WTC11 (cell line): Measurements from ENCODE around the gene WFS1. TPM values are rescaled to one million over a fixed set of nuclear protein-coding genes. Genes with fewer than 3 reads are reported as not detected.
A peak's percentile ranks its signal among the peaks of the same experiment; 100 is the strongest.

Source experiments
- ATAC-seq: fragments of 200-7000 bp; cut with Tn5 transposase; 2 replicates; pipeline ENCODE4 v1.10.0; 2021; ENCODE audit warnings: mild to moderate bottlenecking, moderate library complexity
- CTCF ChIA-PET: fragments of 300-600 bp; sonication (Branson Sonifier 250); formaldehyde crosslinking; loops from one replicate; lab custom pipeline; 2021; ENCODE audit warnings: antibody characterized with exemption; lab: Charles Lee
- POLR2A ChIA-PET: fragments of 350-600 bp; sonication (Branson Sonifier 250); formaldehyde crosslinking; loops from one replicate; lab custom pipeline; 2021; ENCODE audit warnings: antibody characterized with exemption; lab: Charles Lee
- DNase-seq: peaks from one replicate; pipeline ENCODE4 v3.0.0; 2021; ENCODE audit warnings: low spot score
- H3K27ac Mint-ChIP-seq: 2 replicates; pipeline ENCODE4 v1.8.0; 2021; ENCODE audit warnings: mixed read lengths
- H3K27me3 Mint-ChIP-seq: 2 replicates; pipeline ENCODE4 v1.8.0; 2021; ENCODE audit warnings: low read depth, mild to moderate bottlenecking, moderate library complexity, mixed read lengths
- H3K36me3 Mint-ChIP-seq: 2 replicates; pipeline ENCODE4 v1.8.0; 2021; ENCODE audit warnings: mixed read lengths
- H3K4me1 Mint-ChIP-seq: 2 replicates; pipeline ENCODE4 v1.8.0; 2022; ENCODE audit warnings: mixed read lengths
- H3K4me3 Mint-ChIP-seq: 2 replicates; pipeline ENCODE4 v1.8.0; 2021; ENCODE audit warnings: mild to moderate bottlenecking, moderate library complexity, mixed read lengths
- H3K9me3 Mint-ChIP-seq: 2 replicates; pipeline ENCODE4 v1.8.0; 2021; ENCODE audit warnings: mixed read lengths
- EMX1 ChIP-seq: fragments of 250-450 bp; sonication (Bioruptor Pico); IDR thresholded peaks from 2 replicates; pipeline ENCODE4 v1.8.0; 2021; ENCODE audit warnings: mild to moderate bottlenecking
- ESRRA ChIP-seq: sonication (generic); formaldehyde crosslinking; IDR thresholded peaks from 2 replicates; pipeline ENCODE4 v1.8.1; 2022; ENCODE audit warnings: mild to moderate bottlenecking, missing genetic modification reagents, borderline replicate concordance
- GTF2I ChIP-seq: fragments of 250-450 bp; sonication (Bioruptor Pico); conservative IDR thresholded peaks from 2 replicates; pipeline ENCODE4 v1.4.0; 2021; ENCODE audit warnings: mild to moderate bottlenecking
- KAT7 ChIP-seq: sonication (generic); formaldehyde crosslinking; IDR thresholded peaks from 2 replicates; pipeline ENCODE4 v1.8.1; 2023; ENCODE audit warnings: missing genetic modification reagents, mild to moderate bottlenecking, borderline replicate concordance
- NR1H2 ChIP-seq: sonication (generic); formaldehyde crosslinking; IDR thresholded peaks from 2 replicates; pipeline ENCODE4 v1.9.0; 2021; ENCODE audit warnings: mild to moderate bottlenecking, moderate library complexity, missing genetic modification reagents
- SMAD4 ChIP-seq: sonication (generic); formaldehyde crosslinking; IDR thresholded peaks from 2 replicates; pipeline ENCODE4 v1.8.0; 2022; ENCODE audit warnings: mild to moderate bottlenecking, missing genetic modification reagents
- TCF7 ChIP-seq: sonication (generic); formaldehyde crosslinking; IDR thresholded peaks from 2 replicates; pipeline ENCODE4 v1.8.0; 2022; ENCODE audit warnings: mild to moderate bottlenecking, low read depth, missing genetic modification reagents, moderate library complexity
- ZNF263 ChIP-seq: sonication (generic); formaldehyde crosslinking; IDR thresholded peaks from 2 replicates; pipeline ENCODE4 v1.8.1; 2022; ENCODE audit warnings: low read depth, mild to moderate bottlenecking, moderate library complexity, missing genetic modification reagents
- ZNF423 ChIP-seq: fragments of 250-450 bp; sonication (Bioruptor Pico); IDR thresholded peaks from 2 replicates; pipeline ENCODE4 v2.1.2; 2022; ENCODE audit warnings: mild to moderate bottlenecking, moderate library complexity
- ZNF671 ChIP-seq: fragments of 250-450 bp; sonication (Bioruptor Pico); IDR thresholded peaks from 2 replicates; pipeline ENCODE4 v1.8.0; 2021; ENCODE audit warnings: mild to moderate bottlenecking
- total RNA-seq: library from RNA; stranded (reverse); gene quantifications from 3 replicates; pipeline ENCODE4 v1.2.3, GENCODE V29; 2021
- TF ChIP-seq, protein P1 (sequence below): sonication (generic); formaldehyde crosslinking; IDR thresholded peaks from 2 replicates; pipeline ENCODE4 v1.8.0; 2022; ENCODE audit warnings: mild to moderate bottlenecking, missing genetic modification reagents
- TF ChIP-seq, protein P2 (sequence below): sonication (generic); formaldehyde crosslinking; IDR thresholded peaks from 2 replicates; pipeline ENCODE4 v1.8.0; 2023; ENCODE audit warnings: missing genetic modification reagents, mild to moderate bottlenecking, borderline replicate concordance
- TF ChIP-seq, protein P3 (sequence below): fragments of 250-450 bp; sonication (Bioruptor Pico); IDR thresholded peaks from 2 replicates; pipeline ENCODE4 v1.9.0; 2021; ENCODE audit warnings: mild to moderate bottlenecking
- TF ChIP-seq, protein P4 (sequence below): fragments of 250-450 bp; sonication (Bioruptor Pico); IDR thresholded peaks from 2 replicates; pipeline ENCODE4 v1.9.0; 2021; ENCODE audit warnings: mild to moderate bottlenecking
- TF ChIP-seq, protein P5 (sequence below): sonication (generic); formaldehyde crosslinking; IDR thresholded peaks from 2 replicates; pipeline ENCODE4 v1.8.1; 2022; ENCODE audit warnings: missing genetic modification reagents, borderline replicate concordance
- TF ChIP-seq, protein P6 (sequence below): sonication (generic); formaldehyde crosslinking; conservative IDR thresholded peaks from 2 replicates; pipeline ENCODE4 v1.8.1; 2023; ENCODE audit warnings: mild to moderate bottlenecking, low read depth, missing genetic modification reagents, moderate library complexity
- TF ChIP-seq, protein P7 (sequence below): fragments of 250-450 bp; sonication (Bioruptor Pico); IDR thresholded peaks from 2 replicates; pipeline ENCODE4 v1.8.0; 2021; ENCODE audit warnings: mild to moderate bottlenecking
- TF ChIP-seq, protein P8 (sequence below): fragments of 250-450 bp; sonication (Bioruptor Pico); IDR thresholded peaks from 2 replicates; pipeline ENCODE4 v1.9.0; 2021; ENCODE audit warnings: mild to moderate bottlenecking, borderline replicate concordance

WFS1 gene
- total RNA-seq, 1 experiment from 2014 or later = 34.7 TPM

DNA sequence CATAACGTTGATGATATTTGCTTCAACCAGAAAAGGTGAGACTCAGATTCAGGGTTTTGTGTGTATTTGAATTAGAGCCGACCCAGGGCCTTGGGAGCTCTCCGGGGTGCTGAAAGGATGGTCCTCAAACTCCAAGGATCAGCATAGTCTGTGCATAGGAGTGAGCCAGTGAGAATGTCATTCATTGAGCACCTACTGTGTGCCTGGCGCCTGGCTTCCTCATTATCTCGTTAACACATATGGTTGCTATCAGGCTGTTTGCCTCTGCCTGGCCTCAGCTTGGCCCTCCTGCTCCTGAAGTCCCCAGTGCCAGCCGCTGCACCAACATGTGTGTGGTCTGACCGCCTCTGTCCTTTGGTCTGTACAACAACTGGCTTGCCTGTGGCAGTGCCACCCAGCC is 44.2 kb upstream of the WFS1 start:
- H3K4me1 Mint-ChIP-seq = peaks cover 2% of the 10 kb centered on the region; the same call in 1 of the 2 replicates
- ChIA-PET CTCF (interaction anchor here (0.8 to 1.7 kb wide), 5 partner anchors 25 to 227 kb away, joined by 3 to 5 read pairs (median 3); no protein-coding TSS in a partner anchor), POLR2A (no interaction called here)
- H3K4me3 Mint-ChIP-seq = no peak overlapping the region
- H3K27ac Mint-ChIP-seq = no peak overlapping the region
- H3K9me3 Mint-ChIP-seq = peaks cover 4% of the 10 kb centered on the region; the same call in 1 of the 2 replicates
- peak; percentile 73 for DNase-seq
- peaks cover 18% of the 10 kb centered on the region for H3K27me3 Mint-ChIP-seq
- ATAC-seq = peak; percentile 38
- H3K36me3 Mint-ChIP-seq = no peaks in the 10 kb centered on the region
- TF ChIP-seq, protein P1, sequence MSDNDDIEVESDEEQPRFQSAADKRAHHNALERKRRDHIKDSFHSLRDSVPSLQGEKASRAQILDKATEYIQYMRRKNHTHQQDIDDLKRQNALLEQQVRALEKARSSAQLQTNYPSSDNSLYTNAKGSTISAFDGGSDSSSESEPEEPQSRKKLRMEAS (CRISPR knock-in tag) = no peak; the same call in 1 of the 2 replicates
- TF ChIP-seq, protein P2, sequence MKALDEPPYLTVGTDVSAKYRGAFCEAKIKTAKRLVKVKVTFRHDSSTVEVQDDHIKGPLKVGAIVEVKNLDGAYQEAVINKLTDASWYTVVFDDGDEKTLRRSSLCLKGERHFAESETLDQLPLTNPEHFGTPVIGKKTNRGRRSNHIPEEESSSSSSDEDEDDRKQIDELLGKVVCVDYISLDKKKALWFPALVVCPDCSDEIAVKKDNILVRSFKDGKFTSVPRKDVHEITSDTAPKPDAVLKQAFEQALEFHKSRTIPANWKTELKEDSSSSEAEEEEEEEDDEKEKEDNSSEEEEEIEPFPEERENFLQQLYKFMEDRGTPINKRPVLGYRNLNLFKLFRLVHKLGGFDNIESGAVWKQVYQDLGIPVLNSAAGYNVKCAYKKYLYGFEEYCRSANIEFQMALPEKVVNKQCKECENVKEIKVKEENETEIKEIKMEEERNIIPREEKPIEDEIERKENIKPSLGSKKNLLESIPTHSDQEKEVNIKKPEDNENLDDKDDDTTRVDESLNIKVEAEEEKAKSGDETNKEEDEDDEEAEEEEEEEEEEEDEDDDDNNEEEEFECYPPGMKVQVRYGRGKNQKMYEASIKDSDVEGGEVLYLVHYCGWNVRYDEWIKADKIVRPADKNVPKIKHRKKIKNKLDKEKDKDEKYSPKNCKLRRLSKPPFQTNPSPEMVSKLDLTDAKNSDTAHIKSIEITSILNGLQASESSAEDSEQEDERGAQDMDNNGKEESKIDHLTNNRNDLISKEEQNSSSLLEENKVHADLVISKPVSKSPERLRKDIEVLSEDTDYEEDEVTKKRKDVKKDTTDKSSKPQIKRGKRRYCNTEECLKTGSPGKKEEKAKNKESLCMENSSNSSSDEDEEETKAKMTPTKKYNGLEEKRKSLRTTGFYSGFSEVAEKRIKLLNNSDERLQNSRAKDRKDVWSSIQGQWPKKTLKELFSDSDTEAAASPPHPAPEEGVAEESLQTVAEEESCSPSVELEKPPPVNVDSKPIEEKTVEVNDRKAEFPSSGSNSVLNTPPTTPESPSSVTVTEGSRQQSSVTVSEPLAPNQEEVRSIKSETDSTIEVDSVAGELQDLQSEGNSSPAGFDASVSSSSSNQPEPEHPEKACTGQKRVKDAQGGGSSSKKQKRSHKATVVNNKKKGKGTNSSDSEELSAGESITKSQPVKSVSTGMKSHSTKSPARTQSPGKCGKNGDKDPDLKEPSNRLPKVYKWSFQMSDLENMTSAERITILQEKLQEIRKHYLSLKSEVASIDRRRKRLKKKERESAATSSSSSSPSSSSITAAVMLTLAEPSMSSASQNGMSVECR = peak; percentile 61; the same call in 1 of the 2 replicates
- TF ChIP-seq, protein P3, sequence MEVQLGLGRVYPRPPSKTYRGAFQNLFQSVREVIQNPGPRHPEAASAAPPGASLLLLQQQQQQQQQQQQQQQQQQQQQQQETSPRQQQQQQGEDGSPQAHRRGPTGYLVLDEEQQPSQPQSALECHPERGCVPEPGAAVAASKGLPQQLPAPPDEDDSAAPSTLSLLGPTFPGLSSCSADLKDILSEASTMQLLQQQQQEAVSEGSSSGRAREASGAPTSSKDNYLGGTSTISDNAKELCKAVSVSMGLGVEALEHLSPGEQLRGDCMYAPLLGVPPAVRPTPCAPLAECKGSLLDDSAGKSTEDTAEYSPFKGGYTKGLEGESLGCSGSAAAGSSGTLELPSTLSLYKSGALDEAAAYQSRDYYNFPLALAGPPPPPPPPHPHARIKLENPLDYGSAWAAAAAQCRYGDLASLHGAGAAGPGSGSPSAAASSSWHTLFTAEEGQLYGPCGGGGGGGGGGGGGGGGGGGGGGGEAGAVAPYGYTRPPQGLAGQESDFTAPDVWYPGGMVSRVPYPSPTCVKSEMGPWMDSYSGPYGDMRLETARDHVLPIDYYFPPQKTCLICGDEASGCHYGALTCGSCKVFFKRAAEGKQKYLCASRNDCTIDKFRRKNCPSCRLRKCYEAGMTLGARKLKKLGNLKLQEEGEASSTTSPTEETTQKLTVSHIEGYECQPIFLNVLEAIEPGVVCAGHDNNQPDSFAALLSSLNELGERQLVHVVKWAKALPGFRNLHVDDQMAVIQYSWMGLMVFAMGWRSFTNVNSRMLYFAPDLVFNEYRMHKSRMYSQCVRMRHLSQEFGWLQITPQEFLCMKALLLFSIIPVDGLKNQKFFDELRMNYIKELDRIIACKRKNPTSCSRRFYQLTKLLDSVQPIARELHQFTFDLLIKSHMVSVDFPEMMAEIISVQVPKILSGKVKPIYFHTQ (CRISPR knock-in tag) = no peak
- TF ChIP-seq KAT7 (CRISPR knock-in tag) = no peak
- TF ChIP-seq ZNF423 (CRISPR knock-in tag) = no peak
- TF ChIP-seq, protein P4, sequence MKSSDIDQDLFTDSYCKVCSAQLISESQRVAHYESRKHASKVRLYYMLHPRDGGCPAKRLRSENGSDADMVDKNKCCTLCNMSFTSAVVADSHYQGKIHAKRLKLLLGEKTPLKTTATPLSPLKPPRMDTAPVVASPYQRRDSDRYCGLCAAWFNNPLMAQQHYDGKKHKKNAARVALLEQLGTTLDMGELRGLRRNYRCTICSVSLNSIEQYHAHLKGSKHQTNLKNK = no peak
- TF ChIP-seq ZNF263 (CRISPR knock-in tag) = no peak
- TF ChIP-seq, protein P5, sequence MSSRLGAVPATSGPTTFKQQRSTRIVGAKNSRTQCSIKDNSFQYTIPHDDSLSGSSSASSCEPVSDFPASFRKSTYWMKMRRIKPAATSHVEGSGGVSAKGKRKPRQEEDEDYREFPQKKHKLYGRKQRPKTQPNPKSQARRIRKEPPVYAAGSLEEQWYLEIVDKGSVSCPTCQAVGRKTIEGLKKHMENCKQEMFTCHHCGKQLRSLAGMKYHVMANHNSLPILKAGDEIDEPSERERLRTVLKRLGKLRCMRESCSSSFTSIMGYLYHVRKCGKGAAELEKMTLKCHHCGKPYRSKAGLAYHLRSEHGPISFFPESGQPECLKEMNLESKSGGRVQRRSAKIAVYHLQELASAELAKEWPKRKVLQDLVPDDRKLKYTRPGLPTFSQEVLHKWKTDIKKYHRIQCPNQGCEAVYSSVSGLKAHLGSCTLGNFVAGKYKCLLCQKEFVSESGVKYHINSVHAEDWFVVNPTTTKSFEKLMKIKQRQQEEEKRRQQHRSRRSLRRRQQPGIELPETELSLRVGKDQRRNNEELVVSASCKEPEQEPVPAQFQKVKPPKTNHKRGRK (CRISPR knock-in tag) = no peak
- TF ChIP-seq ZNF671 (CRISPR knock-in tag) = no peak
- TF ChIP-seq GTF2I (CRISPR knock-in tag) = no peak
- TF ChIP-seq, protein P6, sequence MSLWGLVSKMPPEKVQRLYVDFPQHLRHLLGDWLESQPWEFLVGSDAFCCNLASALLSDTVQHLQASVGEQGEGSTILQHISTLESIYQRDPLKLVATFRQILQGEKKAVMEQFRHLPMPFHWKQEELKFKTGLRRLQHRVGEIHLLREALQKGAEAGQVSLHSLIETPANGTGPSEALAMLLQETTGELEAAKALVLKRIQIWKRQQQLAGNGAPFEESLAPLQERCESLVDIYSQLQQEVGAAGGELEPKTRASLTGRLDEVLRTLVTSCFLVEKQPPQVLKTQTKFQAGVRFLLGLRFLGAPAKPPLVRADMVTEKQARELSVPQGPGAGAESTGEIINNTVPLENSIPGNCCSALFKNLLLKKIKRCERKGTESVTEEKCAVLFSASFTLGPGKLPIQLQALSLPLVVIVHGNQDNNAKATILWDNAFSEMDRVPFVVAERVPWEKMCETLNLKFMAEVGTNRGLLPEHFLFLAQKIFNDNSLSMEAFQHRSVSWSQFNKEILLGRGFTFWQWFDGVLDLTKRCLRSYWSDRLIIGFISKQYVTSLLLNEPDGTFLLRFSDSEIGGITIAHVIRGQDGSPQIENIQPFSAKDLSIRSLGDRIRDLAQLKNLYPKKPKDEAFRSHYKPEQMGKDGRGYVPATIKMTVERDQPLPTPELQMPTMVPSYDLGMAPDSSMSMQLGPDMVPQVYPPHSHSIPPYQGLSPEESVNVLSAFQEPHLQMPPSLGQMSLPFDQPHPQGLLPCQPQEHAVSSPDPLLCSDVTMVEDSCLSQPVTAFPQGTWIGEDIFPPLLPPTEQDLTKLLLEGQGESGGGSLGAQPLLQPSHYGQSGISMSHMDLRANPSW (CRISPR knock-in tag) = no peak
- TF ChIP-seq EMX1 (CRISPR knock-in tag) = no peak
- no peak for TF ChIP-seq ESRRA (CRISPR knock-in tag)
- TF ChIP-seq, protein P7, sequence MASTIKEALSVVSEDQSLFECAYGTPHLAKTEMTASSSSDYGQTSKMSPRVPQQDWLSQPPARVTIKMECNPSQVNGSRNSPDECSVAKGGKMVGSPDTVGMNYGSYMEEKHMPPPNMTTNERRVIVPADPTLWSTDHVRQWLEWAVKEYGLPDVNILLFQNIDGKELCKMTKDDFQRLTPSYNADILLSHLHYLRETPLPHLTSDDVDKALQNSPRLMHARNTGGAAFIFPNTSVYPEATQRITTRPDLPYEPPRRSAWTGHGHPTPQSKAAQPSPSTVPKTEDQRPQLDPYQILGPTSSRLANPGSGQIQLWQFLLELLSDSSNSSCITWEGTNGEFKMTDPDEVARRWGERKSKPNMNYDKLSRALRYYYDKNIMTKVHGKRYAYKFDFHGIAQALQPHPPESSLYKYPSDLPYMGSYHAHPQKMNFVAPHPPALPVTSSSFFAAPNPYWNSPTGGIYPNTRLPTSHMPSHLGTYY (CRISPR knock-in tag) = no peak
- TF ChIP-seq TCF7 (CRISPR knock-in tag) = no peak
- no peak for TF ChIP-seq NR1H2 (CRISPR knock-in tag)
- TF ChIP-seq, protein P8, sequence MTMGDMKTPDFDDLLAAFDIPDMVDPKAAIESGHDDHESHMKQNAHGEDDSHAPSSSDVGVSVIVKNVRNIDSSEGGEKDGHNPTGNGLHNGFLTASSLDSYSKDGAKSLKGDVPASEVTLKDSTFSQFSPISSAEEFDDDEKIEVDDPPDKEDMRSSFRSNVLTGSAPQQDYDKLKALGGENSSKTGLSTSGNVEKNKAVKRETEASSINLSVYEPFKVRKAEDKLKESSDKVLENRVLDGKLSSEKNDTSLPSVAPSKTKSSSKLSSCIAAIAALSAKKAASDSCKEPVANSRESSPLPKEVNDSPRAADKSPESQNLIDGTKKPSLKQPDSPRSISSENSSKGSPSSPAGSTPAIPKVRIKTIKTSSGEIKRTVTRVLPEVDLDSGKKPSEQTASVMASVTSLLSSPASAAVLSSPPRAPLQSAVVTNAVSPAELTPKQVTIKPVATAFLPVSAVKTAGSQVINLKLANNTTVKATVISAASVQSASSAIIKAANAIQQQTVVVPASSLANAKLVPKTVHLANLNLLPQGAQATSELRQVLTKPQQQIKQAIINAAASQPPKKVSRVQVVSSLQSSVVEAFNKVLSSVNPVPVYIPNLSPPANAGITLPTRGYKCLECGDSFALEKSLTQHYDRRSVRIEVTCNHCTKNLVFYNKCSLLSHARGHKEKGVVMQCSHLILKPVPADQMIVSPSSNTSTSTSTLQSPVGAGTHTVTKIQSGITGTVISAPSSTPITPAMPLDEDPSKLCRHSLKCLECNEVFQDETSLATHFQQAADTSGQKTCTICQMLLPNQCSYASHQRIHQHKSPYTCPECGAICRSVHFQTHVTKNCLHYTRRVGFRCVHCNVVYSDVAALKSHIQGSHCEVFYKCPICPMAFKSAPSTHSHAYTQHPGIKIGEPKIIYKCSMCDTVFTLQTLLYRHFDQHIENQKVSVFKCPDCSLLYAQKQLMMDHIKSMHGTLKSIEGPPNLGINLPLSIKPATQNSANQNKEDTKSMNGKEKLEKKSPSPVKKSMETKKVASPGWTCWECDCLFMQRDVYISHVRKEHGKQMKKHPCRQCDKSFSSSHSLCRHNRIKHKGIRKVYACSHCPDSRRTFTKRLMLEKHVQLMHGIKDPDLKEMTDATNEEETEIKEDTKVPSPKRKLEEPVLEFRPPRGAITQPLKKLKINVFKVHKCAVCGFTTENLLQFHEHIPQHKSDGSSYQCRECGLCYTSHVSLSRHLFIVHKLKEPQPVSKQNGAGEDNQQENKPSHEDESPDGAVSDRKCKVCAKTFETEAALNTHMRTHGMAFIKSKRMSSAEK (CRISPR knock-in tag) = no peak
- TF ChIP-seq SMAD4 (CRISPR knock-in tag) = peak; percentile 70; the same call in 1 of the 2 replicates
